SIG-M5 (cell line): ENCODE results near the gene GABRG3.

Source experiments
- DNase-seq: peaks from one replicate; lab custom pipeline; 2025; lab: John Stamatoyannopoulos, UW

Gene GABRG3

DNA sequence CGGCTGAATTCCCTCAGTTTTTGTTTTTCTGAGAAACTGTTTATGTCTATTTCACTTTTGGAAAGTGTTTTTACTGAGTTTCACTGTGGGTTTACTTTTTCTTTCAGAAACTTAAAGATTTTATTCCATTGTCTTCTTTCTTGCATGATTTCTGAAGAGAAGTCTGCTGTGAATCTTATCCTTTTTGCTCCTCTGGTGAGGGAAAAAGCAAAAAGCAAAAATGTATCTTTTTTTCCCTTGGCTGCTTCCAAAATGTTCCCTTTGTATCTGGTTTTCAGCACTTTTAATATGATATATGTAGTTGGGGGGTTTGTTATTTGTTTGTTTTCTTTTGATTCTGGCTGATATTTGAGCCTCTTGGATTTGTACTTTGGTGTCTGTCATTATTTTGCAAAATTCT, 538.0 kb downstream of the GABRG3 start:
- no peak for DNase-seq

- DNase-seq = no peak
Measured at GRCh38 chr15:27512281-27513001, 541.5 kb downstream of the GABRG3 start.

DNA sequence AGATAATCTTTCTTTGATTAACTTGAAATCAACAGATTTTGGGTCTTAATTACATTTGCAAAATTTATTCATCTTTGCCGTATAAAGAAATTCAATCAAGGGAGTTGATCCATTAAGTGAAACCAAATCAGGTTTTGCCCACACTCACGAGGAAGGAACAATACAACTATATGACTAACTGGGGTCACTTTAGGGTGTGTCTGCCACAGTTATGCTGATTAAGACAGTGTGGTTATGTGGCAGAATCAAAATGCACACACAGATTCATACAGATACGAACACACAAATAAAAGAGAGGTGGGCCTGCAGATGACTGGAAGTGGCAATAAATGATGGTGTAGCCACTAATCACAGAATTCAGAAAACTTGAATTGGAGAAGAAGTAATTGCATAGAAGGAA, 543.5 kb downstream of the GABRG3 start:
- DNase-seq = no peak

- DNase-seq = no peak
Measured at GRCh38 chr15:27527490-27528067, 556.6 kb downstream of the GABRG3 start.

DNA sequence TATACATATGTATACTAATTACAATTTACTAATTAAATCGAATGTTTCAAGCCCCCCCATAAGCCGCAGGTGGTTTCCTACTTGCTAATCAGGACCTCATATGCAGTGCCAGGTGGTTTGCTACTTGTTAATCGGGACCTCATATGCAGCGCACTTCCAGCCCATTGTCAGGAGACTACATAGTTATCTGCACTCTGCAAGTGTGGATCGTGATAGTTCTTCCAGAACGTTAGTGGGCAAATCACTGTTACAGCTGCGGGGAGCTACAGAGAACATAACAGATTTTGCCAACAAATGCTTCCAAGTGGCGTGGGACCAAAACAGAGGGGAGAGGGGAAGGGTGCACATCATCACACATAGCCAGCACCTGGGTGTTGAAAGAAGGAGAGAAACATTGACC, 558.4 kb downstream of the GABRG3 start:
- no peak for DNase-seq

- DNase-seq = no peak
Measured at GRCh38 chr15:27530994-27531393, 560.0 kb downstream of the GABRG3 start.

GRCh38 chr15:27532358-27532757, 561.4 kb downstream of the GABRG3 start:
- no peak for DNase-seq

DNA sequence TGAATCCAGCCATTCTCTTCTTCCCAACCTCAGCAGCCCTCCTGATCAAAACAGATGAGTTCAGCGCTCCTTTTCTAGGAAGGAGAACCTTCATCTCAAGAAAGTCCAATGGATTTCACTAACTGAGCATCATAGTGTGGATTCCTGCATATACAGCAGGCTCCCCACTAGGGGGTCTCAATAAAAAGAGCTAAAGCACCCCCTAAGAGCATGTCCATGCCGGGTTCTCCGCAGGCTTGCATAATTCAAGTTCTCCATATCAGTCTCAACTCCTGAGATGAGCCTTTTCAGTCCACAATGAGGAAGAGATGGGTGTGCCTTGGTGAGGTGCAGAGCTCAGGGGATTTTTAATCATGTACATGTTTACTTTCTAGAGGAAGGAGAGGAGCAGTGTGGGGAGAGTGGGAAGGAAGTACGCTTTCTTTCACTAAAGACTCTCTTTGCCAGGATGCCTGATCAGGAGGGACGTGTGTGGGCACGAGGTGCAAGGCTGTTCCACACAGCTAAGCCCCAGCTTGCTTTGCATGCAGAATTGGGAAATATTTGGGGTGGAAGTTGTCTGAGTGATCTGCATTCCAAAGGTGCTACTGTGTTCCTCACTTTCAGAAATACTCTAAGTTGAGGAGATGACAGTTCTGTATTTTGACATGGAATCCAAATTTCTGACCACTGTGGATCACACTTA, 564.6 kb downstream of the GABRG3 start:
- DNase-seq = no peak

DNA sequence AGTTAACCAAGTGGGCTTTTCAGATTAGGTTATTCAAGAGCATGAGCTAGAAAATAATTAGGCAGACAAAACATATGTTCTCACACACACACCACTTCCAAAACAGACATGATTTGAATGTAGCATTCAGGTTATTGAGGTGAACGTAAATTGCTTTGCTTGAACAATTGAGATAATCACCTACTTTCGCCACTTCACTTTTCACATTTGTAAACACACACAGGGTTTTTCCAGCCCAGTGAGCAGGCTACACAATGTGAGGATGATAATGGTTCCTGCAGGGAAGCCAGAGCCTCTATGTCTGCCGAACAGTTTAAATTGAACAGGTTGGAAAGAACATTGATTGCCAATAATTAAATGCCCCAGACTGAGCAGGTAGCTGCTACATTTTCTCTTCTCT, 567.3 kb downstream of the GABRG3 start:
- no peak for DNase-seq

- no peak for DNase-seq
Measured at GRCh38 chr15:27541581-27541980, 570.6 kb downstream of the GABRG3 start.

DNA sequence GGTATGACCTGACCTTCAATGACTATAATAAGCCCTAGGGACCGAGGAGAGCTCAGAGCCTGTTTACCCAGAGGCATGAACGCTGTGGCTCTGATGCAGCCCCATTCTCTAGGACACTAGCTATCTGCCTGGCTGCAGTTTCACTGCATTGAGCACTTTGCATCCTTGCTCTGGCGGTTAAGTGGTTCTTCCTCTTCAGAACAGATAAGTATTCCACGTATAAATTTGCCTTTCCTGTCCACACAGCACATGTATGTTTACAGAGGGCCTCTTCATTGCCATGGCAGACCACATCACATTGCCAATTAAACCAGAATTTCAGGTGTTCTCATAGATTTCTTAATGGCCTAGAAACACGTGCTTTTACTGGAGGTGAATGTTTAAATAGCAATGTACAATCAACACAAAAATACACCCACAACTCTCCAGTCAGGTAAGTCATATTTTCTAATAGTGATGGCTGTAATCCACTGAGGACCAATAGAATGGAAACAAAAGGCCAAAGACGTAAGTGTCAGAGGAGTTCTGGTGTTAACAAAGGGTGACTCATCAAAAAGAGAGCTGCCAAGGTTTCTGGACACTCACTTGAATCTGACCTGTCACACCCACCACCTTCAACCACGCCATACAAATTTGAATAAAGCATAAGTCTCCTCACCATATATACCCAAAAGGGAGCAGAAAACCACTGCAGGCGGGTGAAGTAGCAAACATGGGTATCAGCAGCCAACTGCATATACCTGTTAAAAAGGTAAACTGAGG, 574.7 kb downstream of the GABRG3 start:
- no peak for DNase-seq

DNA sequence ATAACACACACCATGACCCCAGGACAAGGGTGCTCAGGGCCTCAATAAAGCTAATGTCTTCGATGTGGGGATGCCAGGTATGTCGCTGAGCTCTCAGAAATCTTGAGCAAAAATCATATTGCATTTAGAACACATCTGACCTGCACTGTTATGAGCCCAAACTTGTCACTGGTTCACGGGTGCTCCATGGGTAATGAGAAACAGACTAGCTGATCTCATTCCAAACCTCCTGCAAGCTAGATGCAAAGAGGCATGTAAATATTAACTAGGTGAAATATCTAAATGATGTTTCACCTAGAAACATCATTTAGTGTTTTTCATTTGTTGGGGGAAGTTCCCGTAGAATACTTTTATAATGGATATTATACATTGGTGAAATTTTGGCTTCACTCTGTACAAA, 578.8 kb downstream of the GABRG3 start:
- no peak for DNase-seq

GRCh38 chr15:27550635-27551034, 579.7 kb downstream of the GABRG3 start:
- DNase-seq = no peak

- no peak for DNase-seq
Measured at GRCh38 chr15:27561816-27562215, 590.8 kb downstream of the GABRG3 start.

GRCh38 chr15:27563765-27564370, 592.9 kb downstream of the GABRG3 start:
- no peak for DNase-seq

DNA sequence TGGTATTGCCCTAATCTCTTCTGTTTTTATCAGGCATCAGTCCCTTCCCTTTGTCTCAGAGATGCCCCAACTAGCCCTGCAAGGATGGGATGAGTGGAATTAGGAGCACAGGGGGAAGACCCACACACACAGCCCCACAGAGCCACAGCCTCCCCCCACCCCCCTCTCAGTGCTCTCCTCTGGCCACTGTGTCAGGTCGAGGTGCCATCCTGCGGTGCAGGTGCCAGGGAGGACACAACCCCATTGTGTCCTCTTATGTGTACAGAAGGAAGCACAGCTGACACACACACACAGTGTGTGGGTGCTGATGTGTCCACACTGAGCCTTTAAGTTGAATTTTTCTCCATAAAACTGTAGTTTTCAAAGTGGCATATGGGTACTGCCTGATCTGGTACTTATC, 593.7 kb downstream of the GABRG3 start:
- no peak for DNase-seq

DNA sequence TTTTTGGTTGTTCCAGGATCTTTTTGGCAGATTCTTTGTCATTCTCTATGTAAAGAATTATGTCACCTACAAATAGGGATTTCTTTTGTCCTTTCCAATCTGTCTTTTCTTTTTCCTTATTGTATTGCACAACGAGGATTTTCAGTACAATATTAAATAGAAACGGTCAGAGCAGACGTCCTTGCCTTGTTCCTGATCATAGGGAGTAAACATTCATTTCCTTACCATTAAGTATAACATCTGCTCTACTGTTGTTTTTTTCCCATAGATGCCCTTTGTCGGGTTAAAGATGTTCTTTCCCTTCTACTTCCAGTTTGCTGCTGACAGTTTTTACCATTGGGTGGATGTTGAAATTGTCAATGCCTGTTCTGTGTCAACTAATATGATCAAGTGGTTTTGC, 599.8 kb downstream of the GABRG3 start:
- DNase-seq = no peak

DNA sequence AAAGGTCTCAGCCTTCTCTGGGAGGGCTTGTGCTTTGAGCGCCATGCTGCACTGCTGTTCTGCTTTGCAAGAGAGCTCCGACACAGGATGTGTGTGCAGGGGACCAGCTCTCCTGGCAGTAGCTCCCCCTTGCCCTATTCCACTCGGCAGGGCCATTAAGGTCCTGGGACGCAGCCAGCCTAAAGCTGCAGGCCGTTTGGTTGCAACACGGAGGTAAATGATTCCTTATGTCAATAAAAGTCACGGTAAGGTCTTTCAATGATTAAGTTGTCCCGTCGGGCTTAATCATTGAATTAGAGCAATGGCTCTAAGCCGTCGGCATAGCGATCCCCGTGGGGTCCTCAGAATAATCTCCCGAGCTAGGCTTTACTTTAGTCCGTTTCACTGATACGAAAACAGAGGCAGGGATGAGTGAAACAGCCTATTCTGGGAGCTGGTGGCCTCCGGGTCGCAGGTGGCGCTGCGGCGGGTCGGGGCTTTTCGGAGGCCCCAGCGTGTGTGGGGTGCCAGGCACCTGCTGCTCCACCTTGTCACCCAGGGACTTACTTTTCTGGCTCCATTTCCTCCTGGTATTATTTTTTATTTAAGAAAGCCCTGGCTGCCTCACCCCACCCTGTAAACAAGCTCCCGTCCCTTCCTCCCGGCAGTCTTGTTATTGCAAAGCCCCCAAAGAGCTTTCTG, 603.0 kb downstream of the GABRG3 start:
- no peak for DNase-seq

DNA sequence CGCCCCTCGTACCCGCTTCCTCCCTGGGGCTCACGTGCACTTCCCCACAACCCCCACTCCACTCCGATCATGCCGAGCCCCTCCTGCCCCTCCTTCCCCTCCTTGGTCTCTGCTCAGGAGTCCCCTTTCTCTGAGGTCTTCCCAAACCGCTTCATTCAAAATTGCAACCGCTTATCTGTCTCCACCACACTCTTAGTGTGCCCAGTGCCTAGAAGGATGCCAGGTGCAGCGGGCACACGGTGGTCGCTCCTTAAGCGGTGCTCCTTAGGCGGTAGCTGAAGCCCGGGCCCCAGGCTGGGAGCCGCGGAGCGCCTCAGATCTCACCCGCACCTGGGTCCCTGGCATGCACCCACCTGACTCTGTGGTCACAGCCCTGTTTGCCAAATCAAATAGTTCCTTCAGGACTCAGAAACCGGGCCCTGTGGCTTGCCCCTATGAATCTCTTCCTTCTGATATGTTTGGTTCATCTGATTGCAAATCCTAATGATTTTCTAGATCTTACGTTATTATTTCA, 603.6 kb downstream of the GABRG3 start:
- no peak for DNase-seq

DNA sequence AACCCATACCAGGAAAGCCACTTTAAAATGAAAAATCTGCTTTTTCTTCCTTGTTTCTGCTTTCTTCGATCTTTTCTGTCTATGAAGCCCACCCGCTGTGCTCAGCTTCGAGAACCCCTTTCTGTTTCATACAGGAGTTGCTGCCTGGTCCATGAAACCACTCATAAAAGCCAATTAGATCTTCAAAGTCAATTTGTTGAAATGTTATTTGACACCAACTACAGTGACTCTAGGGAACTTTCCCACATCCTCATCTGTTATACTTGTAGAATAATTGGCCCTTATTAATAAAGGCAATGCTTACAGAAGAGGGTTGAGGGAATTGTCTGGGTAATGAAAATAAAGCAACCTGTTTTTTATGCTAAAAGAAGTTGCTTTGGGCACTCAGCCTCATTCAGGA, 604.5 kb downstream of the GABRG3 start:
- no peak for DNase-seq

- DNase-seq = no peak
Measured at GRCh38 chr15:27576576-27576975, 605.6 kb downstream of the GABRG3 start.

DNA sequence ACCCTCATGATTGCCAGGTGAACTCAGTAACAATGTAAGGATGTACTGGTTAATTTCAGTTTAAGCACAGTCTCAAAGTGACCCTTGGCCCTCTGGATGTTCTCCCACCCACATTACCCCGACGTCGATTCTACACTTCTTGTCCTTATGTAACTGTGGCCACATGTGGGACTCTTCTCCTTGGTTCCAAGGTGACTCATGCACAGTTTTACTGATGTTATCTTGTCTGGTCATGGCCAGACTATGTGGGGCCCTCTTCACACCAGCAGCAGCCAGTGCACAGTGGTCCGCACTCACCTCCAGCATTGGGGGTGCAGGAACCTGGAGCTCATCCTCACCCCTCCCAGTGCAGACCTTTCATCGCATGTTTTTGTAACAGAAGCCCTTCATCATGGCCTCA, 608.8 kb downstream of the GABRG3 start:
- no peak for DNase-seq
